ENCODE measurements around the gene FAM228A.

GRCh38 chr2:24233321-24233720 is 58.5 kb downstream of the FAM228A start:
- no peak for TF ChIP-seq HDGF (IDR thresholded peaks at IDR 0.05; ENCODE audit: borderline replicate concordance)
- no peak for TF ChIP-seq ELF4 (IDR thresholded peaks at IDR 0.05)
- TF ChIP-seq TARDBP (IDR thresholded peaks at IDR 0.05) = no peak
